ENCODE results near the gene OR52N5. TPM values are rescaled to one million over a fixed set of nuclear protein-coding genes. Genes with fewer than 3 reads are reported as not detected.

The OR52N5 gene
- total and polyA plus RNA-seq, 2 donors (not counting 1 experiment from before 2014, with no cell fraction given): not detected

- Histone ChIP-seq H3K4me2 (replicated peaks; ENCODE audit: low read depth, low read length, poor library complexity, severe bottlenecking) (no peak overlapping the region), H3K9ac (ENCODE audit: low read length) (no peak overlapping the region), H3K36me3 (replicated peaks in 1 of 2; ENCODE audit: control extremely low read depth in 1 of 2, control insufficient read depth in 1 of 2, extremely low read depth in 1 of 2, insufficient read depth in 2 of 2, low read length in 1 of 2) (no peaks in the 10 kb centered on the region), H2AFZ (ENCODE audit: insufficient read depth, low read depth, low read length, poor library complexity, severe bottlenecking) (no peak overlapping the region), H3K9me3 (ENCODE audit: control extremely low read depth in 1 of 3, control insufficient read depth in 2 of 3, insufficient read depth in 1 of 3, low read length in 2 of 3) (peaks cover 0 to 5% (median 5%) of the 10 kb centered on the region in 3 donors), H3K27me3 (replicated peaks in 1 of 4; ENCODE audit: control extremely low read depth in 1 of 4, control insufficient read depth in 3 of 4, insufficient read depth in 4 of 4, low read length in 3 of 4) (no peaks in the 10 kb centered on the region), H4K20me1 (ENCODE audit: control insufficient read depth, insufficient read depth, low read length, poor library complexity, severe bottlenecking) (no peaks in the 10 kb centered on the region), H3K27ac (ENCODE audit: low read length in 2 of 2) (no peak overlapping the region), H3K4me1 (ENCODE audit: control insufficient read depth in 2 of 2, insufficient read depth in 2 of 2, low read length in 2 of 2) (no peaks in the 10 kb centered on the region), H3K79me2 (ENCODE audit: control insufficient read depth, insufficient read depth, low read length) (no peaks in the 10 kb centered on the region), H3K4me3 (ENCODE audit: control extremely low read depth in 1 of 5, extremely low read depth in 1 of 5, insufficient read depth in 1 of 5, low read depth in 2 of 5, low read length in 4 of 5) (no peak overlapping the region)
- H3K9me3 Mint-ChIP-seq (ENCODE audit: insufficient read depth): no peaks in the 10 kb centered on the region
- DNase-seq: no peak
- no peak overlapping the region for H3K4me3 Mint-ChIP-seq
- WGBS (ENCODE audit: insufficient coverage): no CpG with 5 or more reads among the region's 3 CpGs
- no peak for TF ChIP-seq EZH2 (IDR thresholded peaks at IDR 0.05; ENCODE audit: borderline replicate concordance, insufficient read depth, low read depth, low read length, poor library complexity, severe bottlenecking)
- no peak for TF ChIP-seq CTCF (IDR thresholded peaks at IDR 0.05)
- H3K4me1 Mint-ChIP-seq: no peaks in the 10 kb centered on the region
- H3K27ac Mint-ChIP-seq: no peak overlapping the region
- no peak for ATAC-seq (ENCODE audit: low read depth)
- POLR2A ChIA-PET: no interaction called here
- H3K27me3 Mint-ChIP-seq: peaks cover 9% of the 10 kb centered on the region
- CTCF ChIA-PET: no interaction called here
- intact Hi-C loops (cut with micrococcal nuclease): no loop called here
Measured at GRCh38 chr11:5746614-5747013, 36.5 kb downstream of the OR52N5 start.

- POLR2A ChIA-PET: no interaction called here
- no peak overlapping the region for H3K4me2 ChIP-seq (replicated peaks; ENCODE audit: low read depth, low read length, poor library complexity, severe bottlenecking)
Measured at GRCh38 chr11:5738431-5738830, 44.7 kb downstream of the OR52N5 start.

More at GRCh38 chr11:5738431-5738830, 44.7 kb downstream of the OR52N5 start:
- Histone ChIP-seq H3K79me2 (ENCODE audit: control insufficient read depth, insufficient read depth, low read length) (no peaks in the 10 kb centered on the region), H3K9ac (ENCODE audit: low read length) (no peak overlapping the region), H3K9me3 (ENCODE audit: control extremely low read depth in 1 of 3, control insufficient read depth in 2 of 3, insufficient read depth in 1 of 3, low read length in 2 of 3) (peaks cover 5 to 12% (median 8%) of the 10 kb centered on the region in 3 donors), H3K27ac (ENCODE audit: low read length in 2 of 2) (no peak overlapping the region), H3K27me3 (replicated peaks in 1 of 4; ENCODE audit: control extremely low read depth in 1 of 4, control insufficient read depth in 3 of 4, insufficient read depth in 4 of 4, low read length in 3 of 4) (no peaks in the 10 kb centered on the region), H4K20me1 (ENCODE audit: control insufficient read depth, insufficient read depth, low read length, poor library complexity, severe bottlenecking) (no peaks in the 10 kb centered on the region), H3K4me1 (ENCODE audit: control insufficient read depth in 2 of 2, insufficient read depth in 2 of 2, low read length in 2 of 2) (no peaks in the 10 kb centered on the region), H3K36me3 (replicated peaks in 1 of 2; ENCODE audit: control extremely low read depth in 1 of 2, control insufficient read depth in 1 of 2, extremely low read depth in 1 of 2, insufficient read depth in 2 of 2, low read length in 1 of 2) (no peaks in the 10 kb centered on the region), H2AFZ (ENCODE audit: insufficient read depth, low read depth, low read length, poor library complexity, severe bottlenecking) (no peak overlapping the region), H3K4me3 (ENCODE audit: control extremely low read depth in 1 of 5, extremely low read depth in 1 of 5, insufficient read depth in 1 of 5, low read depth in 2 of 5, low read length in 4 of 5) (no peak overlapping the region)
- CTCF ChIA-PET: no interaction called here
- no CpG with 5 or more reads among the region's 1 CpG for WGBS (ENCODE audit: insufficient coverage)
- no peaks in the 10 kb centered on the region for H3K4me1 Mint-ChIP-seq
- H3K27me3 Mint-ChIP-seq: peaks cover 22% of the 10 kb centered on the region
- DNase-seq (no peak), ATAC-seq (ENCODE audit: low read depth) (no peak)
- intact Hi-C loops (cut with micrococcal nuclease): no loop called here
- H3K9me3 Mint-ChIP-seq (ENCODE audit: insufficient read depth): peaks cover 6% of the 10 kb centered on the region
- no peak overlapping the region for H3K4me3 Mint-ChIP-seq
- TF ChIP-seq CTCF (IDR thresholded peaks at IDR 0.05) (no peak), EZH2 (IDR thresholded peaks at IDR 0.05; ENCODE audit: borderline replicate concordance, insufficient read depth, low read depth, low read length, poor library complexity, severe bottlenecking) (no peak)
- no peak overlapping the region for H3K27ac Mint-ChIP-seq
